HG03571 (cell line): ENCODE measurements around the gene JMJD1C.
"Not testable (repeated sequence)": the region's sequence is repeated elsewhere in the genome, so short reads cannot be mapped to it uniquely, and the experiment has no call there.

Experiments
- ATAC-seq: cut with Tn5 transposase; IDR thresholded peaks from one replicate; pipeline ENCODE4 v1.9.1; 2021; ENCODE audit not compliant: unreplicated experiment

JMJD1C gene

GRCh38 chr10:63236113-63236935 lies 229.5 kb downstream of the JMJD1C start:
- ATAC-seq, result peak; percentile 95

- ATAC-seq, result not testable (repeated sequence)
Observed at GRCh38 chr10:63235136-63235535, 230.6 kb downstream of the JMJD1C start.

GRCh38 chr10:63229161-63229560 lies 236.6 kb downstream of the JMJD1C start:
- ATAC-seq, result no peak

GRCh38 chr10:63228237-63228636 lies 237.5 kb downstream of the JMJD1C start:
- ATAC-seq, result no peak

GRCh38 chr10:63227207-63227895 lies 238.4 kb downstream of the JMJD1C start:
- no peak for ATAC-seq

- no peak for ATAC-seq
Observed at GRCh38 chr10:63224241-63224640, 241.5 kb downstream of the JMJD1C start.

GRCh38 chr10:63221950-63222349 lies 243.8 kb downstream of the JMJD1C start:
- no peak for ATAC-seq

- ATAC-seq, result no peak
Observed at GRCh38 chr10:63219749-63220148, 246.0 kb downstream of the JMJD1C start.

GRCh38 chr10:63217120-63217605 lies 248.6 kb downstream of the JMJD1C start:
- ATAC-seq, result peak; percentile 68

GRCh38 chr10:63214571-63214970 lies 251.2 kb downstream of the JMJD1C start:
- ATAC-seq, result no peak

- ATAC-seq, result no peak
Observed at GRCh38 chr10:63213489-63213888, 252.3 kb downstream of the JMJD1C start.

- ATAC-seq, result no peak
Observed at GRCh38 chr10:63210611-63211196, 255.1 kb downstream of the JMJD1C start.

GRCh38 chr10:63209705-63210104 lies 256.1 kb downstream of the JMJD1C start:
- ATAC-seq, result no peak

GRCh38 chr10:63208986-63209385 lies 256.8 kb downstream of the JMJD1C start:
- ATAC-seq, result no peak

- ATAC-seq, result peak; percentile 33
Observed at GRCh38 chr10:63206997-63207811, 258.6 kb downstream of the JMJD1C start.

- no peak for ATAC-seq
Observed at GRCh38 chr10:63206576-63206975, 259.2 kb downstream of the JMJD1C start.

- ATAC-seq, result no peak
Observed at GRCh38 chr10:63205421-63205820, 260.4 kb downstream of the JMJD1C start.

- ATAC-seq, result peak; percentile 51
Observed at GRCh38 chr10:63204667-63205391, 260.9 kb downstream of the JMJD1C start.

- no peak for ATAC-seq
Observed at GRCh38 chr10:63201118-63201517, 264.7 kb downstream of the JMJD1C start.

- ATAC-seq, result no peak
Observed at GRCh38 chr10:63200431-63200830, 265.3 kb downstream of the JMJD1C start.
